ENCODE measurements around the gene RALY. TPM values are rescaled to one million over a fixed set of nuclear protein-coding genes. Genes with fewer than 3 reads are reported as not detected.

RALY gene
- total RNA-seq, 1 experiment from 2014 or later, result 219 TPM

DNA sequence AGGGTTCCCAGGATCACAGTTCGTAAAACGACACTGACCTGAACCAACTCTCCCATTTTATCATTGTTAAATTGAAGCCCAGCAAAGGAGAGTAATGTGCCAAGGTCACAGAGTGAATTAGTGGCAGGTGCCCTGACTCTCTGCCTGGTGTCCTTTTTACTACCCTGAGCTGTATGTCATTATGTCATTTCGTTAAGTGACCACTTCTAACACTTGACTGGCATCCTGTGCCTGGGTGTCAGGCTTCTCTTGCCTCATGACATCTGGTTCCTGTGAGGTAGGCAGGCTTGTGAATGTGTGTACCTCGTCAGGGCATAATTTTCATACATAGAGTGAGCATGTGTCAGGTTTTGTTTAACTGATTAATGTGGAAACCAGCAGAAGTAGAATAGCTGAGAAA is 48.6 kb downstream of the RALY start:
- intact Hi-C loops (cut with micrococcal nuclease; ENCODE audit: unreplicated experiment), result no loop called here
- no peak overlapping the region for H3K4me2 ChIP-seq
- H3K27me3 ChIP-seq (ENCODE audit: insufficient read depth, low read depth), result no peaks in the 10 kb centered on the region
- no peaks in the 10 kb centered on the region for H3K4me1 ChIP-seq (replicated peaks; ENCODE audit: insufficient read depth)
- DNase-seq, result no peak
- CTCF ChIA-PET, result no interaction called here
- no TSS peak for BruUV-seq (replicated peaks)
- no peak for TF ChIP-seq EZH2 (IDR thresholded peaks at IDR 0.05; ENCODE audit: low read depth)
- TF ChIP-seq, protein P1, sequence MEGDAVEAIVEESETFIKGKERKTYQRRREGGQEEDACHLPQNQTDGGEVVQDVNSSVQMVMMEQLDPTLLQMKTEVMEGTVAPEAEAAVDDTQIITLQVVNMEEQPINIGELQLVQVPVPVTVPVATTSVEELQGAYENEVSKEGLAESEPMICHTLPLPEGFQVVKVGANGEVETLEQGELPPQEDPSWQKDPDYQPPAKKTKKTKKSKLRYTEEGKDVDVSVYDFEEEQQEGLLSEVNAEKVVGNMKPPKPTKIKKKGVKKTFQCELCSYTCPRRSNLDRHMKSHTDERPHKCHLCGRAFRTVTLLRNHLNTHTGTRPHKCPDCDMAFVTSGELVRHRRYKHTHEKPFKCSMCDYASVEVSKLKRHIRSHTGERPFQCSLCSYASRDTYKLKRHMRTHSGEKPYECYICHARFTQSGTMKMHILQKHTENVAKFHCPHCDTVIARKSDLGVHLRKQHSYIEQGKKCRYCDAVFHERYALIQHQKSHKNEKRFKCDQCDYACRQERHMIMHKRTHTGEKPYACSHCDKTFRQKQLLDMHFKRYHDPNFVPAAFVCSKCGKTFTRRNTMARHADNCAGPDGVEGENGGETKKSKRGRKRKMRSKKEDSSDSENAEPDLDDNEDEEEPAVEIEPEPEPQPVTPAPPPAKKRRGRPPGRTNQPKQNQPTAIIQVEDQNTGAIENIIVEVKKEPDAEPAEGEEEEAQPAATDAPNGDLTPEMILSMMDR (conservative IDR thresholded peaks at IDR 0.05), result no peak
- no peak overlapping the region for H2AFZ ChIP-seq
- peaks cover 31% of the 10 kb centered on the region for H4K20me1 ChIP-seq (ENCODE audit: insufficient read depth)
- no peaks in the 10 kb centered on the region for H3K36me3 ChIP-seq (ENCODE audit: low read depth)
- H3F3A ChIP-seq (ENCODE audit: insufficient read depth, low read depth), result no peaks in the 10 kb centered on the region
- peaks cover 54% of the 10 kb centered on the region for H3K79me2 ChIP-seq (ENCODE audit: low read depth)
- no peak overlapping the region for H3K27ac ChIP-seq
- POLR2A ChIA-PET (ENCODE audit: unreplicated experiment), result no interaction called here
- H3K9me2 ChIP-seq (ENCODE audit: insufficient read depth), result no peaks in the 10 kb centered on the region
- H3K4me3 ChIP-seq, result no peak overlapping the region
- H3K9me3 ChIP-seq (ENCODE audit: insufficient read depth, low read depth), result no peaks in the 10 kb centered on the region

- Histone ChIP-seq H3K4me1 (replicated peaks; ENCODE audit: insufficient read depth) (no peaks in the 10 kb centered on the region), H3K27me3 (ENCODE audit: insufficient read depth, low read depth) (no peaks in the 10 kb centered on the region), H3K4me3 (no peak overlapping the region), H3K9me3 (ENCODE audit: insufficient read depth, low read depth) (no peaks in the 10 kb centered on the region), H3F3A (ENCODE audit: insufficient read depth, low read depth) (no peaks in the 10 kb centered on the region; the same call in 1 of the 2 replicates), H3K4me2 (no peak overlapping the region), H2AFZ (no peak overlapping the region), H3K9me2 (ENCODE audit: insufficient read depth) (no peaks in the 10 kb centered on the region), H3K36me3 (ENCODE audit: low read depth) (no peaks in the 10 kb centered on the region), H3K27ac (no peak overlapping the region), H4K20me1 (ENCODE audit: insufficient read depth) (peaks cover 39% of the 10 kb centered on the region), H3K79me2 (ENCODE audit: low read depth) (peaks cover 48% of the 10 kb centered on the region)
- CTCF ChIA-PET, result no interaction called here
- BruUV-seq (replicated peaks), result no TSS peak
- TF ChIP-seq, protein P1 (conservative IDR thresholded peaks at IDR 0.05), result no peak
- TF ChIP-seq EZH2 (IDR thresholded peaks at IDR 0.05; ENCODE audit: low read depth), result no peak
- DNase-seq, result no peak
- POLR2A ChIA-PET (ENCODE audit: unreplicated experiment), result no interaction called here
- intact Hi-C loops (cut with micrococcal nuclease; ENCODE audit: unreplicated experiment), result no loop called here
Measured at GRCh38 chr20:34043025-34043424, 49.3 kb downstream of the RALY start.

- Histone ChIP-seq H3K4me2 (no peak overlapping the region), H3K9me3 (ENCODE audit: insufficient read depth, low read depth) (no peaks in the 10 kb centered on the region), H2AFZ (no peak overlapping the region), H3K4me1 (replicated peaks; ENCODE audit: insufficient read depth) (no peaks in the 10 kb centered on the region), H3K4me3 (no peak overlapping the region), H3K9me2 (ENCODE audit: insufficient read depth) (no peaks in the 10 kb centered on the region), H3K36me3 (ENCODE audit: low read depth) (no peaks in the 10 kb centered on the region), H3K27ac (no peak overlapping the region), H4K20me1 (ENCODE audit: insufficient read depth) (peaks cover 43% of the 10 kb centered on the region; the same call in 1 of the 2 replicates), H3K79me2 (ENCODE audit: low read depth) (peaks cover 48% of the 10 kb centered on the region), H3F3A (ENCODE audit: insufficient read depth, low read depth) (no peaks in the 10 kb centered on the region; the same call in none of the 2 replicates), H3K27me3 (ENCODE audit: insufficient read depth, low read depth) (no peaks in the 10 kb centered on the region)
- TF ChIP-seq EZH2 (IDR thresholded peaks at IDR 0.05; ENCODE audit: low read depth), result no peak
- CTCF ChIA-PET, result no interaction called here
- POLR2A ChIA-PET (ENCODE audit: unreplicated experiment), result no interaction called here
- no peak for DNase-seq
- BruUV-seq (replicated peaks), result no TSS peak
- intact Hi-C loops (cut with micrococcal nuclease; ENCODE audit: unreplicated experiment), result no loop called here
Measured at GRCh38 chr20:34045294-34045693, 51.6 kb downstream of the RALY start.
